GM23338 (cell line): ENCODE measurements around the gene SLC44A1. TPM values are rescaled to one million over a fixed set of nuclear protein-coding genes. Genes with fewer than 3 reads are reported as not detected.

Experiments used
- ATAC-seq: fragments of 200-7000 bp; cut with Tn5 transposase; 3 replicates; pipeline ENCODE4 v1.9.1; 2020
- DNase-seq: peaks from one replicate; pipeline ENCODE4 v3.0.0-alpha.2; 2015; ENCODE audit warnings: low spot score
- H2AFZ ChIP-seq: fragments of 200-600 bp; sonication (generic); 2 replicates; pipeline ENCODE4 v1.8.0; 2016; ENCODE audit warnings: antibody characterized with exemption, mild to moderate bottlenecking, moderate library complexity
- H3F3A ChIP-seq: fragments of 200-600 bp; sonication (generic); replicated peaks from 2 replicates; pipeline ENCODE4 v1.8.0; 2017; ENCODE audit warnings: antibody characterized with exemption, mixed run types, low read depth
- H3K27ac ChIP-seq: fragments of 200-600 bp; sonication (generic); 2 replicates; pipeline ENCODE4 v1.6.1; 2016; ENCODE audit warnings: low read depth
- H3K27me3 ChIP-seq: fragments of 200-600 bp; sonication (generic); 2 replicates; pipeline ENCODE4 v1.8.0; 2016; ENCODE audit warnings: mild to moderate bottlenecking, mixed run types, moderate library complexity; ENCODE audit not compliant: insufficient read depth
- H3K36me3 ChIP-seq: fragments of 200-600 bp; sonication (generic); 2 replicates; pipeline ENCODE4 v1.8.0; 2016; ENCODE audit warnings: mild to moderate bottlenecking; ENCODE audit not compliant: insufficient read depth
- H3K4me1 ChIP-seq: fragments of 200-600 bp; sonication (generic); 2 replicates; pipeline ENCODE4 v1.8.0; 2016; ENCODE audit warnings: mild to moderate bottlenecking, moderate library complexity; ENCODE audit not compliant: insufficient read depth
- H3K4me2 ChIP-seq: fragments of 200-600 bp; sonication (generic); 2 replicates; pipeline ENCODE4 v1.7.1; 2017; ENCODE audit warnings: mixed run types
- H3K4me3 ChIP-seq: fragments of 200-600 bp; sonication (generic); 2 replicates; pipeline ENCODE4 v1.6.1; 2016; ENCODE audit warnings: mixed run types
- H3K79me2 ChIP-seq: fragments of 200-600 bp; sonication (generic); replicated peaks from 2 replicates; pipeline ENCODE4 v1.8.0; 2017; ENCODE audit warnings: mild to moderate bottlenecking; ENCODE audit not compliant: insufficient read depth
- H3K9me2 ChIP-seq: fragments of 200-600 bp; sonication (generic); 2 replicates; pipeline ENCODE4 v1.8.0; 2017; ENCODE audit not compliant: insufficient read depth
- H4K20me1 ChIP-seq: fragments of 200-600 bp; sonication (generic); replicated peaks from 2 replicates; pipeline ENCODE4 v1.8.0; 2017; ENCODE audit warnings: mild to moderate bottlenecking; ENCODE audit not compliant: insufficient read depth
- H3K27ac Mint-ChIP-seq: 2 replicates; pipeline ENCODE4 v1.8.0; 2020; ENCODE audit warnings: inconsistent platforms, mild to moderate bottlenecking, moderate library complexity, mixed read lengths
- H3K27me3 Mint-ChIP-seq: 3 replicates; pipeline ENCODE4 v1.8.0; 2022; ENCODE audit warnings: low read depth, mild to moderate bottlenecking, moderate library complexity, mixed read lengths, inconsistent platforms; ENCODE audit not compliant: insufficient read depth, poor library complexity
- H3K36me3 Mint-ChIP-seq: 3 replicates; pipeline ENCODE4 v1.8.0; 2021; ENCODE audit warnings: low read depth, mild to moderate bottlenecking, inconsistent platforms, moderate library complexity, mixed read lengths
- H3K4me1 Mint-ChIP-seq: 3 replicates; pipeline ENCODE4 v1.8.0; 2020; ENCODE audit warnings: mild to moderate bottlenecking, inconsistent platforms, mixed read lengths
- H3K4me3 Mint-ChIP-seq: 3 replicates; pipeline ENCODE4 v1.8.0; 2021; ENCODE audit warnings: moderate library complexity, mild to moderate bottlenecking, inconsistent platforms, mixed read lengths
- H3K9me3 Mint-ChIP-seq: 3 replicates; pipeline ENCODE4 v1.8.0; 2020; ENCODE audit warnings: moderate library complexity, mild to moderate bottlenecking, inconsistent platforms, mixed read lengths
- CREB1 ChIP-seq: fragments of 250-450 bp; sonication (Bioruptor Pico); IDR thresholded peaks from 2 replicates; pipeline ENCODE4 v1.5.0; 2020; ENCODE audit warnings: low read depth, mild to moderate bottlenecking, moderate library complexity
- NANOG ChIP-seq: IDR thresholded peaks from 2 replicates; pipeline ENCODE4 v1.6.1; 2016; ENCODE audit warnings: antibody characterized with exemption, borderline replicate concordance
- POLR2AphosphoS5 ChIP-seq: IDR thresholded peaks from 2 replicates; pipeline ENCODE4 v1.6.1; 2016; ENCODE audit warnings: antibody characterized with exemption, low read depth
- STAT1 ChIP-seq: IDR thresholded peaks from one replicate; pipeline ENCODE4 v1.6.1; 2016; ENCODE audit warnings: antibody characterized with exemption; ENCODE audit not compliant: unreplicated experiment
- ZNF114 ChIP-seq: fragments of 250-450 bp; sonication (Bioruptor Pico); IDR thresholded peaks from 2 replicates; pipeline ENCODE4 v1.5.0; 2020; ENCODE audit warnings: mild to moderate bottlenecking, moderate library complexity
- ZNF331 ChIP-seq: fragments of 250-450 bp; sonication (Bioruptor Pico); IDR thresholded peaks from 2 replicates; pipeline ENCODE4 v1.5.0; 2020; ENCODE audit warnings: low read depth, mild to moderate bottlenecking, moderate library complexity
- polyA plus RNA-seq: library from polyadenylated mRNA; unstranded; fragments of >200 nt; fragmentation: Nextera tagmentation; extraction: Ambion mirVana; gene quantifications from 2 replicates; pipeline ENCODE4 v1.2.1, GENCODE V29; 2016
- total RNA-seq: library from RNA; depleted of rRNA; stranded (reverse); fragments of >200 nt; shearing (Covaris generic); gene quantifications from 2 replicates; pipeline ENCODE4 v1.2.3, GENCODE V29; 2014
- TF ChIP-seq, protein P1 (sequence below): IDR thresholded peaks from one replicate; pipeline ENCODE4 v1.6.1; 2018; ENCODE audit warnings: antibody characterized with exemption; ENCODE audit not compliant: unreplicated experiment
- TF ChIP-seq, protein P2 (sequence below): fragments of 250-450 bp; sonication (Bioruptor Pico); IDR thresholded peaks from 2 replicates; pipeline ENCODE4 v1.5.0; 2020; ENCODE audit warnings: mild to moderate bottlenecking, moderate library complexity

SLC44A1 gene
- total and polyA plus RNA-seq, 2 experiments from 2014 or later, result 14.9 to 75.0 TPM

DNA sequence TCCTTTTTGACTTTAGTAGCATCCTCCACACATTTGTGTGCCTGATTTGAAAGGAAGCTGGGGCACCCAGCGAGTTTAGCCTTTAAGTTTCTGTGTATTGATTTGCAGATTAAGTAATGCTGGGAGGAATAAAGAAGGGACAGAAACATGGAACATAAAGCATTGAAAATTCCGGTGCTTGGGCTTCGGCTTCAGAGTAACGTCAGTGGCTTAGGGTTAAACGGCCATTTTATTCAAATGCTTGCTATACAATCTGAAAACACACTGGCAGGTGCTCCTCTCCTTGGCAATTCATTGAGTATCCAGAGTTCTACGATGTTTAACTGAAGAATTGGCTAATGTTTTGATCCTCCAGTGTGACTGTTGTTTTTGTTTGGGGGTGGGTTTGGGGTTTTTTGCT, 145.3 kb downstream of the SLC44A1 start:
- peaks cover 70% of the 10 kb centered on the region for H3K4me1 Mint-ChIP-seq
- Histone ChIP-seq H3K36me3 (no peaks in the 10 kb centered on the region), H3K79me2 (no peaks in the 10 kb centered on the region), H4K20me1 (no peaks in the 10 kb centered on the region), H2AFZ (no peak overlapping the region), H3K4me1 (peaks cover 59% of the 10 kb centered on the region), H3K4me2 (peak overlapping the region; percentile 40), H3K4me3 (peak overlapping the region; percentile 11; the same call in 1 of the 2 replicates), H3K9me2 (no peaks in the 10 kb centered on the region), H3K27me3 (no peaks in the 10 kb centered on the region), H3F3A (no peaks in the 10 kb centered on the region), H3K27ac (peak overlapping the region; percentile 51)
- no peaks in the 10 kb centered on the region for H3K27me3 Mint-ChIP-seq
- TF ChIP-seq POLR2AphosphoS5 (no peak), ZNF331 (CRISPR knock-in tag) (no peak), STAT1 (no peak), ZNF114 (CRISPR knock-in tag) (no peak), CREB1 (CRISPR knock-in tag) (no peak), NANOG (peak; percentile 11; the same call in 1 of the 2 replicates)
- TF ChIP-seq, protein P1, sequence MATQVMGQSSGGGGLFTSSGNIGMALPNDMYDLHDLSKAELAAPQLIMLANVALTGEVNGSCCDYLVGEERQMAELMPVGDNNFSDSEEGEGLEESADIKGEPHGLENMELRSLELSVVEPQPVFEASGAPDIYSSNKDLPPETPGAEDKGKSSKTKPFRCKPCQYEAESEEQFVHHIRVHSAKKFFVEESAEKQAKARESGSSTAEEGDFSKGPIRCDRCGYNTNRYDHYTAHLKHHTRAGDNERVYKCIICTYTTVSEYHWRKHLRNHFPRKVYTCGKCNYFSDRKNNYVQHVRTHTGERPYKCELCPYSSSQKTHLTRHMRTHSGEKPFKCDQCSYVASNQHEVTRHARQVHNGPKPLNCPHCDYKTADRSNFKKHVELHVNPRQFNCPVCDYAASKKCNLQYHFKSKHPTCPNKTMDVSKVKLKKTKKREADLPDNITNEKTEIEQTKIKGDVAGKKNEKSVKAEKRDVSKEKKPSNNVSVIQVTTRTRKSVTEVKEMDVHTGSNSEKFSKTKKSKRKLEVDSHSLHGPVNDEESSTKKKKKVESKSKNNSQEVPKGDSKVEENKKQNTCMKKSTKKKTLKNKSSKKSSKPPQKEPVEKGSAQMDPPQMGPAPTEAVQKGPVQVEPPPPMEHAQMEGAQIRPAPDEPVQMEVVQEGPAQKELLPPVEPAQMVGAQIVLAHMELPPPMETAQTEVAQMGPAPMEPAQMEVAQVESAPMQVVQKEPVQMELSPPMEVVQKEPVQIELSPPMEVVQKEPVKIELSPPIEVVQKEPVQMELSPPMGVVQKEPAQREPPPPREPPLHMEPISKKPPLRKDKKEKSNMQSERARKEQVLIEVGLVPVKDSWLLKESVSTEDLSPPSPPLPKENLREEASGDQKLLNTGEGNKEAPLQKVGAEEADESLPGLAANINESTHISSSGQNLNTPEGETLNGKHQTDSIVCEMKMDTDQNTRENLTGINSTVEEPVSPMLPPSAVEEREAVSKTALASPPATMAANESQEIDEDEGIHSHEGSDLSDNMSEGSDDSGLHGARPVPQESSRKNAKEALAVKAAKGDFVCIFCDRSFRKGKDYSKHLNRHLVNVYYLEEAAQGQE, result no peak
- TF ChIP-seq, protein P2, sequence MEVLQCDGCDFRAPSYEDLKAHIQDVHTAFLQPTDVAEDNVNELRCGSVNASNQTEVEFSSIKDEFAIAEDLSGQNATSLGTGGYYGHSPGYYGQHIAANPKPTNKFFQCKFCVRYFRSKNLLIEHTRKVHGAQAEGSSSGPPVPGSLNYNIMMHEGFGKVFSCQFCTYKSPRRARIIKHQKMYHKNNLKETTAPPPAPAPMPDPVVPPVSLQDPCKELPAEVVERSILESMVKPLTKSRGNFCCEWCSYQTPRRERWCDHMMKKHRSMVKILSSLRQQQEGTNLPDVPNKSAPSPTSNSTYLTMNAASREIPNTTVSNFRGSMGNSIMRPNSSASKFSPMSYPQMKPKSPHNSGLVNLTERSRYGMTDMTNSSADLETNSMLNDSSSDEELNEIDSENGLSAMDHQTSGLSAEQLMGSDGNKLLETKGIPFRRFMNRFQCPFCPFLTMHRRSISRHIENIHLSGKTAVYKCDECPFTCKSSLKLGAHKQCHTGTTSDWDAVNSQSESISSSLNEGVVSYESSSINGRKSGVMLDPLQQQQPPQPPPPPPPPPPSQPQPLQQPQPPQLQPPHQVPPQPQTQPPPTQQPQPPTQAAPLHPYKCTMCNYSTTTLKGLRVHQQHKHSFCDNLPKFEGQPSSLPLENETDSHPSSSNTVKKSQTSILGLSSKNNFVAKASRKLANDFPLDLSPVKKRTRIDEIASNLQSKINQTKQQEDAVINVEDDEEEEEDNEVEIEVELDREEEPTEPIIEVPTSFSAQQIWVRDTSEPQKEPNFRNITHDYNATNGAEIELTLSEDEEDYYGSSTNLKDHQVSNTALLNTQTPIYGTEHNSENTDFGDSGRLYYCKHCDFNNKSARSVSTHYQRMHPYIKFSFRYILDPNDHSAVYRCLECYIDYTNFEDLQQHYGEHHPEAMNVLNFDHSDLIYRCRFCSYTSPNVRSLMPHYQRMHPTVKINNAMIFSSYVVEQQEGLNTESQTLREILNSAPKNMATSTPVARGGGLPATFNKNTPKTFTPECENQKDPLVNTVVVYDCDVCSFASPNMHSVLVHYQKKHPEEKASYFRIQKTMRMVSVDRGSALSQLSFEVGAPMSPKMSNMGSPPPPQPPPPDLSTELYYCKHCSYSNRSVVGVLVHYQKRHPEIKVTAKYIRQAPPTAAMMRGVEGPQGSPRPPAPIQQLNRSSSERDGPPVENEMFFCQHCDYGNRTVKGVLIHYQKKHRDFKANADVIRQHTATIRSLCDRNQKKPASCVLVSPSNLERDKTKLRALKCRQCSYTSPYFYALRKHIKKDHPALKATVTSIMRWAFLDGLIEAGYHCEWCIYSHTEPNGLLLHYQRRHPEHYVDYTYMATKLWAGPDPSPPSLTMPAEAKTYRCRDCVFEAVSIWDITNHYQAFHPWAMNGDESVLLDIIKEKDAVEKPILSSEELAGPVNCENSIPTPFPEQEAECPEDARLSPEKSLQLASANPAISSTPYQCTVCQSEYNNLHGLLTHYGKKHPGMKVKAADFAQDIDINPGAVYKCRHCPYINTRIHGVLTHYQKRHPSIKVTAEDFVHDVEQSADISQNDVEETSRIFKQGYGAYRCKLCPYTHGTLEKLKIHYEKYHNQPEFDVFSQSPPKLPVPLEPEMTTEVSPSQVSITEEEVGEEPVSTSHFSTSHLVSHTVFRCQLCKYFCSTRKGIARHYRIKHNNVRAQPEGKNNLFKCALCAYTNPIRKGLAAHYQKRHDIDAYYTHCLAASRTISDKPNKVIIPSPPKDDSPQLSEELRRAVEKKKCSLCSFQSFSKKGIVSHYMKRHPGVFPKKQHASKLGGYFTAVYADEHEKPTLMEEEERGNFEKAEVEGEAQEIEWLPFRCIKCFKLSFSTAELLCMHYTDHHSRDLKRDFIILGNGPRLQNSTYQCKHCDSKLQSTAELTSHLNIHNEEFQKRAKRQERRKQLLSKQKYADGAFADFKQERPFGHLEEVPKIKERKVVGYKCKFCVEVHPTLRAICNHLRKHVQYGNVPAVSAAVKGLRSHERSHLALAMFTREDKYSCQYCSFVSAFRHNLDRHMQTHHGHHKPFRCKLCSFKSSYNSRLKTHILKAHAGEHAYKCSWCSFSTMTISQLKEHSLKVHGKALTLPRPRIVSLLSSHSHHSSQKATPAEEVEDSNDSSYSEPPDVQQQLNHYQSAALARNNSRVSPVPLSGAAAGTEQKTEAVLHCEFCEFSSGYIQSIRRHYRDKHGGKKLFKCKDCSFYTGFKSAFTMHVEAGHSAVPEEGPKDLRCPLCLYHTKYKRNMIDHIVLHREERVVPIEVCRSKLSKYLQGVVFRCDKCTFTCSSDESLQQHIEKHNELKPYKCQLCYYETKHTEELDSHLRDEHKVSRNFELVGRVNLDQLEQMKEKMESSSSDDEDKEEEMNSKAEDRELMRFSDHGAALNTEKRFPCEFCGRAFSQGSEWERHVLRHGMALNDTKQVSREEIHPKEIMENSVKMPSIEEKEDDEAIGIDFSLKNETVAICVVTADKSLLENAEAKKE (CRISPR knock-in tag), result no peak
- H3K9me3 Mint-ChIP-seq, result no peaks in the 10 kb centered on the region
- H3K27ac Mint-ChIP-seq, result peak overlapping the region; percentile 90
- peaks cover 6% of the 10 kb centered on the region; the same call in 2 of the 3 replicates for H3K36me3 Mint-ChIP-seq
- ATAC-seq (peak; percentile 79), DNase-seq (peak; percentile 68)
- H3K4me3 Mint-ChIP-seq, result peak overlapping the region; percentile 53
